GM18511 (cell line): ENCODE measurements around the gene S100A8.

Source experiments
- ATAC-seq: cut with Tn5 transposase; IDR thresholded peaks from one replicate; pipeline ENCODE4 v1.9.1; 2021; ENCODE audit warnings: mild to moderate bottlenecking, moderate library complexity; ENCODE audit not compliant: unreplicated experiment

Gene S100A8

DNA sequence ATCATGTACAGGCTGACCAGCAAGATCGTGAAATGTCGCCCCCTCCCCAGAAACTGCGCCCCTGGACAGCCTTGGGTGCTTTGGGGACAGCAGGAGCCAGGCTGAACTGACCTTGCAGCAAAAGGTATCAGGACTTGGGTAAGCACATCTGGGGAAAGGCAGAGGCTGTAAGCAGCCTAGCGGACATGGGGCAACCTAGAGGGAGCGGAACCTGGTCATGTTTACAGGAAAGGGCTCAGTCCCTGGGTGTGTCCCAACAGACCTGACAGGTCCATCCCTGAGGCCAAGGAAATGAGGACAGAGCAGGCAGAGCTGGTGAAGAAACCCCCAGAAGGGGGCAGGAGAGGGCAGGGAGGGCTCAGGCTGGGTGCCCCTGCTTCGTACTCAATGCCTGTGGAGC, 3.1 kb upstream of the S100A8 start:
- ATAC-seq: no peak

DNA sequence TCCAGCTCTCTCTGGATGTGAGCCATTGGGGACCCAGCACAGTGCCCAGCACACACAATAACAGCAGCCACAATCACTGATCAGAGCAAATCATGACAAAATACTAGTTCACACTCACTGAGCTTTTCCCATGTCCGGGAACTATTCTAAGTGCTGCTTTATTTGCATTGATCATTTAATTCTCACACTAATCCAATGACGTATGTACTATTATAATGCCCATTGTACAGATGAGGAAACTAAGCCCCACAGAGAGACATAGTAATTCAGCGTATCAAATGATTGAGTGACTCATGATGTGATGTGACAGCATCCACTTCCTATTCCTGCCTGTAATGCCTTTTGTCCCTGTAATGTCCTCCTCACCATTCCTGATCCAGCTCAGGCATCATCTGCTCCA, 1.9 kb upstream of the S100A8 start:
- ATAC-seq: no peak

DNA sequence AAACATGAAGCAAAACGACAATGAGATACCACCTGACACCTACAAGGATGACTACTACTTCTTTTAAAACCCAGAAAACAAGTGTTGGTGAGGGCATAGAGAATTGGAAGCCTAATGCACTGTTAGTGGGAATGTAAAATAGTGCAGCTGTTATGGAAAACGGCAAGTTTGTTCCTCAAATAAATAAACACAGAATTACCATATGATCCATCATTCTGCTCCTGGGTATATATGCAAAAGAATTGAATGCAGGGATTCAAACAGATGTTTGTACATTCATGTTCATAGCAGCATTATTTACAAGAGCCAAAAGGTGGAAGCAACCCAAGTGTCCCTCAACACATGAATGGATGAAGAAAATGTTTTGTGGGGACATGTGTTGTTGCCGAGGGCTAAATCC, 1.4 kb upstream of the S100A8 start:
- ATAC-seq: no peak

DNA sequence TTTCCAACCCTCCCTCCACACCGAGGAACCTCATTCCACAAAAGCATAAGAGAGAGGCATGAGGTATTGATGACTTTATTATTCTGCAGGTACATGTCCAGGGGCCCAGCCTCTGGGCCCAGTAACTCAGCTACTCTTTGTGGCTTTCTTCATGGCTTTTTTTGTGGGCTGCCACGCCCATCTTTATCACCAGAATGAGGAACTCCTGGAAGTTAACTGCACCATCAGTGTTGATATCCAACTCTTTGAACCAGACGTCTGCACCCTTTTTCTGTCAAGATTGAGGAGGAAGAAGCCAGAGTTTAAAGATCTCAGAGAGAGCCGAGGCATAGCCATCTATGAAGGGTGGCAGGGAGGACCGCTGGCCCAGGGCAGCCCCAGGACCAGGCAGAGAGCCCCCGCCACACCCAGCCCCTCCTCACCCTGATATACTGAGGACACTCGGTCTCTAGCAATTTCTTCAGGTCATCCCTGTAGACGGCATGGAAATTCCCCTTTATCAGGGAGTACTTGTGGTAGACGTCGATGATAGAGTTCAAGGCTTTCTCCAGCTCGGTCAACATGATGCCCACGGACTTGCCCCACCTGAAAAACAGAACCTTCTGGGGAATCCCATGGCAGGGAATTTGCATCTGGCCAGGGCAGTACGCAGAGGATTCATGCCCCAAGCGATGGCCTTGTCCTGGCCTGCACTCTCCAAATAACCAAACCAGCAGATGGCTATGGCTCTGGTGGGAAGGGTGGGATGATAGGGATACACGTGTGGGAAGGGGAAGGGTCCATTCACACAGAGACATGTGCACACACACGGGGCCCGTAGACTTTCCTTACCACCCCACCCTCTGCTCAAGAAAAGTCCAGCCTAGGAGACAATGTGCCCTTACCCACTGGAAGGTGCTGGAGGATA, 647 bp downstream of the S100A8 start:
- no peak for ATAC-seq

DNA sequence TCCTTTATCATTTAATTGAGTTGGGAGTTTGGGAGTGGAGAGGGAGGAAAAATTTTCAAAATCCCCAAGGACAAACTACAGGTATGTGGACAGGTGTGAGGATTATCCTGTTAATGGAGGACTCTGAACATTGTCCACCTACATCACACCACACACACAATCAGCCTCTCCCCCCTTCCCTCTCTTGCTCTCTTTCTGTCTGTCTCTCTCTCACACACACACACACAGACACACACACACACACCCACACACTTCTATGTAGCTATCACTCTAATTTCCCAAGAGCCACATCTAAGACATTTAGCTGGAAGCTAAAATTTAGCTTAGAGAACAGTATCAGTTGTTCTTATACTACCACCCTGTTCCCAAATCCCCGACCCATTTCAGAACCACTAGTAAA, 1.5 kb downstream of the S100A8 start:
- ATAC-seq: no peak

DNA sequence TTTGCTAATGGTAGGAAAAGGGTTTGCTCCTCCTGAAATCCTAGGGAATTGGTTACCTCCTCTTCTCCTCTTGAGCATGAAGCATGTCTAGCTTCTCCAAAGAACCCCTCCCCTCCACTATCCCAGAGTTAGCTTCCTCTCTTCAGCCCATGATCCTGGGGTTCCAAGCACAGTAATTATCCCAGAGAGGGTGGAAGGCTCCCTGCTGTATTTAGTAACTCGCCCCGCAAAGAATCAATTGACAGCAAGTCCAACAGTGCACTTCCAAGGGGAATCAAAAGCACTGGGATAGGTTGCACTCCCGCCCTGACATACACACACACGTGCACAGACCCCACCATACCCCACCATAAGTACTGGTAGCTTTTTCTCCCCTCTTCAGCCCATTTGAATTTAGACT, 3.1 kb downstream of the S100A8 start:
- ATAC-seq: no peak

DNA sequence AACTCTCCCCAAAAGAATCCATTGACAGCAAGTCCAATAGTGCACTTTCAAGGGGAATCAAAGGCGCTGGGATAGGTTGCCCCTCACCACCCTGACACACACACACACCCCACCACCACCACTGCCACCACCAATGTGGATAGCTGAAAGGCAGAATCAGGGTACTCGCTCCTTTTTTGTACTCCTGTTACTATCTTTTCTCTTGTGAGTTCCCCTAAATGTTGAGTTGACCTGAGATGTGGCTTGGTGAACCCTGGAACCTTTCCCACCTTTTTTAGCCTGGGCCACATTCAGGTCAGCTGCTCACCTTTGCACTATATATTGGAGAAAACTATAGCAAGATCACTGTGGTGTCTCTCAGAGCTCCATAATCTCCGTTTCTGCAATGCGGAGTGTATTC, 3.9 kb downstream of the S100A8 start:
- ATAC-seq: no peak

DNA sequence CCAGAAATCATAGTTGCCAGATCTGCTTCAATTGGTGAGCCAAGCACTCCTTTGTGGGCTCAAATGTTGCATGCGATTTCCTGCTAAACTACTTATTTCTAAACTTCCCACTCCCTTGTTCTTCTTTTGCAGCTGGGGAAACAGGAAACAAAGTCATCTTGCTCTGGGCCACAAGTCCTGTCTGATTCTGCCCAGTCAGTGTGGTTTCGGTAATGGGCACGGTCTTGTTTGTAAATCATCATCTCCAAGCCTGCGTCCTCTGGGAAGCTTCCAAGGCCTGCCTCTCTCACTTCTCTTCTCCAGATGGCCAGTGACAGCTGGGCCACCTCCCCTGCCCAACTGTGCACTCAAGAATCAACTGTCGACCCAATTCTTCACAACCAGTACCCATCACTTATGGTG, 4.4 kb downstream of the S100A8 start:
- no peak for ATAC-seq

DNA sequence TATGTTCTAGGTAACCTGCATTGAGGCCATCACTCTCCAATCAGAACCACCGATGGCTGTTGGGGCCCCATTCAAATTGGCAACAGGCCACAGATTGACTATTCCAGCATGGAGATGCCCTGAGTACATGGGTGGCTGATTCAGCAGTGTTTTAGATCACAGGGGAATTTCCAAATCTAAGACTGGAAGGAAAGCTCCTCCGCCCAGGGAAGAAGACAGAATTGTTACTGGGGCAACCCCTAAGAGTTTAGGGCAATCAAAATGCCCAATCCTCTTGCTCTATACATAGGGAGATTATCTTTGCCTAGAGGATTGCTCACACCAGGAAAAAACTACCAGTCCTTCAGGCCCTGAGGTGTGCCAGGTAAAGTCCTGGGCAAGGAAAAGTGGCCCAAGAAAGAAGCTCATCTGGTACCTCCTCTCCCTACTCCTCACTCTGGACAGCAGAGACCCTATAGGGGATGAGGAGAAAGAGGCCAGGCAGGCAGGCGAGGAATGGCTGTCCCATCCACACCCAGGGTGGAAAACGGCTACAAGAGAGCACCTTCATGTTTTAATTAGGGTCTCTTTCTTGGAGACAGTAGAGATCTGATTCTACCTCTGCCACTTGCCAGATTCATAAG, 5.8 kb downstream of the S100A8 start:
- ATAC-seq: no peak

DNA sequence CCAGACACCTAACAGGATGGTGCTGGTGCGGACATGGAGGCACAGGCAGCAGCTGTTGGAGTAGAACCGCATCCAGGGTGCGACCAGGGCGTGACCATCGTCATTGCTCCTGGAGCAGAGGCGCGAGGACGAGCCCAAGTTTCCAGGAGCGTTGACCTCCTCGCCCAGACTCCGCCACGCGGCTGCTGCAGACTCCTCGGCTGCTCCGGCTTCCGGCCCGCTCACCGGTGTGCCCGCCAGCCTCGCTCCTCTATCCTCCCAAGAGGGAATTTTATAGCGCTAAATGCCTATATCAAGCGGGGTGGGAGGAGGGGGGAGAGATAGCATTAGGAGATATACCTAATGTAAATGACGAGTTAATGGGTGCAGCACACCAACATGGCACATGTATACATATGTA, 10.2 kb downstream of the S100A8 start:
- ATAC-seq: no peak

DNA sequence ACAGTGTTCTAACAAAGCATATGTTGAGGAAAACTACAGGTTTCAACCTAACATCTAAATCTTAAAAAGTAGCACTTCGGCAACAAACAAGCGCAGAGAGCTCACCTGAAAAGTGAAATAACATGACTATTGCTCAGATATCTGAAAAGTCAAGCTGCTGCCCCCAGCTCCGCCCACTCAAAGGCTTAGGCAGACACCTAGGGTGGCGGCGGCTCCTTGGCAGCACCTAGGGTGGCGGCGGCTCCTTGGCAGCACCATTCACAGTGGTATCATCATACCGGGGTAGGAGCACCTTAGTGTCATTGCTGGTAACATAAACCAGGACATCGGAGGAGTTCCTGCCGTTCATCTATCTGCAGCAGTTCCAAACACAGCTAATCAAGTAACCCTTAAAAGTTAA, 11.3 kb downstream of the S100A8 start:
- ATAC-seq: no peak

DNA sequence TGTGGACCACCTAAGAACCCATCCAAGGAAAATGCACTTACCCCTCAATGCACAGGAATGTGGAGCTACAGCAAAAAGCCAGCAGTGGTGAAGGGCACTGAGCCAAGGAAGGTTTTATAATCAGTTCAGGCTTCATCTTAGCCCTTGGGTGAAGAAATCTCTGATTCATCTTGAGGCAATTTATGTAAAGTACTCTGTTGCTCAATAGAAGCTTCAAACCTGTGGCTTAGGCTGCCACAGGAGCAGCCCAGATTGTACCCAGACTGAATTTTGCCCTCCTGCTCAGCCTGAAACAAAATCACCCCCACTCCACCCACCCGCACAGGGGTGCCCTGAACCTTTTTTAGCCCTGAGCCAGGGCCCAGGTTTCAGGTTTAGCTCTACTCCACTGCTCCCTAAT, 15.4 kb downstream of the S100A8 start, which contains the start of gene S100A12:
S100A12 (minus strand) TSS at position 111 of the 400 bp plus-strand sequence. CDS start 1,029 bp downstream, outside the sequence.
- no peak for ATAC-seq

DNA sequence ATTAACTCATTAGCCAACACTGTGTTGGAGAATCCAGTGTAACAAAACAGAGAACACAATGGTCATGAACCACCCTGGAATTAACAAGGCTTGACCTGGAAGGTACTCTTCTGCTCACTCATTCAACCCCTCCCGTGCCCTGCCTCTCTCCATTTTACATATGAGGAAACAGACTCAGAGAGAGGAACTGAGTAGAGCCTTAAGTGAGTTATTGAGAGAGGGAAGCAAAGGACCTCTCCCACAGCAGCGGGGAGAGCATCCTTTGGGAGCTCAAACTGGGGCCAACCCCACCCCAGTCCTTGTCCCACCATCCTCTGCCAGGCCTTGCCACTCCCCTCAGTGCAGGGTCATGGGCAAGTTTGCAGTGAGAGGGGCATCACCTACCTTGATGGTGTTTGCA, 16.8 kb downstream of the S100A8 start:
- ATAC-seq: no peak

DNA sequence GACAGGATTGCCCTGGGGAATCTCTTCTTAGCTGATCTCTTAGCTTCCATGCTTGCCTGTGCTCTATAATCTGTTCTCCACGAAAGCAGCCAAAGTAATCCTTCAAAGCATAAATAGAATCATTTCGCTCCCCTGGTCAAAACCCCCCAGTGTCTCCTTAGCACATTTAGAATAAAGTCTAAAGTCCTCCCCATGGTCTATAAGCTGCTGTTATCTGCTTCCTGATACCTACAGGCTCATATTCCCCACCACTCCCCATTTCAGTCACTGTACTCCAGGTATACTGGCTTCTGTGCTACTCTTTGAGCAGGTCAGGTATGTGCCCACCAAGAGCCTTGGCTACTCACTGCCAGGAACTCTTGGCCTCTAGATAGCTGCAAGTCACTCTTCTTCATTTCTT, 18.3 kb downstream of the S100A8 start:
- ATAC-seq: no peak

DNA sequence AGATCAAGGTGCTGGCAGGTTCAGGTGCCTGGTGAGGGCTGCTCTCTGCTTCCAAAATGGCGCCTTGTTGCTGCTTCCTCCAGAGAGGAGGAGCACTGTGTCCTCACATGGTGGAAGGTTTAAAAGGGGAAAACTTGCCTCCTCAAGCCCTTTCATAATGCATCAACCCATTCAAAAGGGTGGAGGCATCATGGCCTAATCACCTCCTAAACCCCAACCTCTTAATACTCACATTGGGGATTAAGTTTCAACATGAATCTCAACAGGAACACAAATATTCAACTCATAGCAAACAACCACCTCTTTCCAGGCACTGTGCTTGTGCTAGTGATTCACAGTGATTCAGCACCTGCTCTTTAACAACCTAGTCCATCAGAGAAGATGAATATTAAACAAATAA, 19.6 kb downstream of the S100A8 start:
- ATAC-seq: no peak

DNA sequence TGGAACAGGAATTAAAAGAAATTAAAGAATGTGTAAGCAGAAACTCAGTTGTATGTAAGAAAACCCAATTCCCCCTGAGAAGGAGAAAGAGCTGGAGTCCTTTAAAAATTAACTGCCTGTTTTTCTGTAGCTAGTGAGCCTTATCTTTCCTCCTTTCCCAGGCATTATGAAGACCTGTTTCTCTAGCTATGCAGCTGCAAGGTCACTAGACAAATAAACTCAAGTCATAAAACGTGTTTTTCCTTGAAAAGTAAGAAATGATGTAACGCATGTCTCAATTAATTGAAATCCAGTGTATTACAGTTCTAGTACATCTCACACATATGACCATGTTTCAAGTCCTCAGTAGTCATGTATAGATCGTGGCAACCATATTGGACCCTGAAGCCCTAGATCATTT, 20.7 kb downstream of the S100A8 start:
- ATAC-seq: no peak

DNA sequence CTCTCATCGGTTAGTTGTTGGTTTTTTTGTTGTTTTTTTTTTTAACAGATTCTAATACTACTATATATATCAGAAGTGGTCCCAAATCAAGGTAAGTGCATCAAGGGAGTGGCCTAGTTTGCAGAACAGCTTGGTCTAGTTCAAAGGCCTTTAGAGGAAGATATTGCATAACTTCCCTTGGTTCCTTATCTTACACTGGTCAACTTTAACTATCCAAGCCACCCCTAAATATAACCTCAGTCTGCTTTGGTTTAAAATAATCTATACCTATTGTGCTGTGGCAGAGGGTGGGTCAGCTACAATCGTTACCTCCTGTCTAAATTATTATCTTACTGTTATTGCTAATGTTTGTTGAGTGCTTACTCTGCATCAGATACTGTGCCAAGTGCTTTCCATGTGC, 22.4 kb downstream of the S100A8 start:
- ATAC-seq: no peak

DNA sequence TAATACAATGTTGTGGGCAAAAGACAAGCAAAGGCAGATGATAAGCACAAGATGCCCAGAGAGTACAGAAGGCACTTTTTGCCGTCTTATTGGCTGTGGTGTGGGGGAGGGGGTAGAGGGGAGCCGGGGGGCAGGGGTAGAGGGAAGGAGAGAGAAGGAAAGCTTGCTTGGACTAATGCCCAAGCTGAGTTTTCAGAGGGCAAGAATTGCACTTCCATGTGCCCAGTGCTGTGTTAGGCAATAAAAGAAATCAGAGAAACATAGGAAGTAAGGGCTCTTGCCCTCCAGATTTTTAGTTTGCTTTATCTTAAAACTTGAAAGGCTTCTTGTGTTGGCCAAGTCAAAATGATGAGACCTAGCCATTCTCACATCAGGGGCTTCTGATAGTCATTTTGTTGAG, 23.8 kb downstream of the S100A8 start:
- no peak for ATAC-seq

DNA sequence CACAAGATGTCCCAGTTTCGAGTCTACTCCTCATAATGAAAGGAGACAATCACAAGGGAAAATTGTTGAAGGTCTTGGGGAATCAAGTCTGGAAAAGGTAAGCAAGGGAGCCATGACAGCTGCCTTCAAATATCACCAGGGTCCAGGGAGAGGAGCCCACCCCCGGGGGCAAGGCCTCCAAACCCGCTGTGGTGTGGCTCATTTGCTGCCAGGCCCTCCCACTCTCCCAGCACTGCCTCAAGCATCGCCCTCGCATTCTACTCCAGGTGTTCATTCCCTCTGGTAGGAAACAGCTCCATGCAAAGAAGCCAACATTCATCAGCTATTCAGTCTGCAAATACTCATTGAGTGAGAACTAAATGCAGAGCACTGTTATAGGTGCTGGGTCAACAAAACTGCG, 24.6 kb downstream of the S100A8 start:
- no peak for ATAC-seq

DNA sequence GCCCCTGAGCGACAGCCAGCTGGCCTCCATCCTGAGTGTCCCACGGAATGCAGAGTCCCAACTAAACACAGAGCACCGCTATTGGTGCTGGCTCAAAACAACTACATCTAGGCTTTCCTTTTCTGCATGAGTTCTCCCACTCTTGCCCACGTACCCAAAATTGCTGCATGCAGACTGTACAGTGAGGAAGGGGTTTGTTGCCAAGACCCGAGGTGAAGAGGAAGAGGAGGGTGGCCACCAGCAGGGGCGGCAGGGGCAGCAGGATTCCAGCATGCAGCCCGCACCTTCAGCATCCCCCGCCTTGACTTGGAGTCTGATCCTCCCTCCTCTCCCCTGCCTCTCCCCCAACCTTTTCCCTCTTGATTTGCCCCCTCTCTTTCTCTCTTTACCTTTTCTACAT, 25.2 kb downstream of the S100A8 start:
- ATAC-seq: no peak

DNA sequence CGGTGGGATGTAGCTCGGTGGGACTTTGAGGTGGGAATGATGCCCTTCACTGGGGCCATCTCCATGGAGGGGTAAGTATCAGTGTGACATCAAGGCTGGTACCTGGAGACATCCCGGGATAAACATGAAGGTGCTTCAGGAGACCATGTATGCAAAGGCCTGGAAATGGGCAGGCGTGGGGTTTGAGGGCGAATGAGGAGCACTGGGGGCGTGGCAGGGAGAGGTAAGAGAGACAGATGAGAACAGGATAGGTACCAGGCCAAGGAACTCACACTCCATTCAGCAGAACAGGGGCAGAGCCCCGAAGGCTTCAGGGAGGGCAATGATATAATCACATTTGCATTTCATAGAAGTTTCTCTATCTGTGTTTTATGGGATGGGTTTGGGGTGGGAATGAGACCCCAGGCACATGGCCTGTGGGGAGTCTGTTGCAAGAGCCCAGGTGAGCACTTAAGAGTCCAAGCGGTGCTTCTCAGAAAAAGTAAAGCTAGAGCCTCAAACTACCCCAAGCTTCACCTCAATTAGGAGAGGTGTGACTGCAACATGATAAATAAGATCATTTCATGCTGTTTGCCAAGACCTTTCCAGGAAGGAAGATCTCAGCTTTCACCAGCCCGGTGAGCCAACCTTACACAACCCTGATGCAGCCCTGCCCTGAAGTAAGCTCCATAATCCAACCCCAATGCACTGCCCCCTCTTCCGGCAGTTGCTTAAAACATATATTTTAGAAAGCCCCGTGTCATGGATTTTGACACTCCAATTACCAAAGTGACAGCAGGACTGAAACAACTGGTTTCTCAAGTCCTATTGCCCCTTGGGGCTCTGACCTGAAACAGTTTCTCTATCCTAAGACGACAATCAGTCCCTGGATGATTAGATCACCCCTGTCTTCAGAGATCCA, 25.9 kb downstream of the S100A8 start:
- no peak for ATAC-seq
